Activated T-helper 1 cell treated with anti-CD3 and anti-CD28 coated beads, Interleukin-12 subunit alpha, Interleukin-12 subunit beta, Interleukin-2, Interleukin-4 antibody, amounts not matched to agents 30 ng/mL and 10 ng/mL and 1 ng/mL, durations not matched to agents 14 hours and 24 hours and 36 hours (primary cell): ENCODE data around the gene RGL2. TPM values are rescaled to one million over a fixed set of nuclear protein-coding genes. Genes with fewer than 3 reads are reported as not detected.
A peak's percentile ranks its signal among the peaks of the same experiment; 100 is the strongest.
"Not testable (repeated sequence)": the region's sequence is repeated elsewhere in the genome, so short reads cannot be mapped to it uniquely, and the experiment has no call there.

Experiments
- DNase-seq: peaks from one replicate; pipeline ENCODE4 v3.0.0; 2021; ENCODE audit warnings: low spot score
- H3K27ac Mint-ChIP-seq: one replicate; pipeline ENCODE4 v1.8.0; 2021; ENCODE audit warnings: mild to moderate bottlenecking, mixed read lengths
- H3K27me3 Mint-ChIP-seq: one replicate; pipeline ENCODE4 v1.8.0; 2022; ENCODE audit warnings: mild to moderate bottlenecking, moderate library complexity, mixed read lengths; ENCODE audit not compliant: insufficient read depth
- H3K36me3 Mint-ChIP-seq: one replicate; pipeline ENCODE4 v1.8.0; 2021; ENCODE audit warnings: low read depth, mixed read lengths
- H3K4me1 Mint-ChIP-seq: one replicate; pipeline ENCODE4 v1.8.0; 2021; ENCODE audit warnings: low read depth, mixed read lengths
- H3K4me3 Mint-ChIP-seq: one replicate; pipeline ENCODE4 v1.8.0; 2021; ENCODE audit warnings: mild to moderate bottlenecking, moderate library complexity, mixed read lengths
- H3K9me3 Mint-ChIP-seq: one replicate; pipeline ENCODE4 v1.8.0; 2021; ENCODE audit warnings: mixed read lengths
- intact Hi-C: fragments of 100-400 bp; cut with micrococcal nuclease; formaldehyde crosslinking; loops from one replicate; pipeline ENCODE4 v1.15.1; 2024
- total RNA-seq: library from RNA; stranded (reverse); gene quantifications from 2 replicates; pipeline ENCODE4 v1.2.3, GENCODE V29; 2022

Gene RGL2
- total RNA-seq, 1 donor from 2014 or later, result 27.6 TPM

DNA sequence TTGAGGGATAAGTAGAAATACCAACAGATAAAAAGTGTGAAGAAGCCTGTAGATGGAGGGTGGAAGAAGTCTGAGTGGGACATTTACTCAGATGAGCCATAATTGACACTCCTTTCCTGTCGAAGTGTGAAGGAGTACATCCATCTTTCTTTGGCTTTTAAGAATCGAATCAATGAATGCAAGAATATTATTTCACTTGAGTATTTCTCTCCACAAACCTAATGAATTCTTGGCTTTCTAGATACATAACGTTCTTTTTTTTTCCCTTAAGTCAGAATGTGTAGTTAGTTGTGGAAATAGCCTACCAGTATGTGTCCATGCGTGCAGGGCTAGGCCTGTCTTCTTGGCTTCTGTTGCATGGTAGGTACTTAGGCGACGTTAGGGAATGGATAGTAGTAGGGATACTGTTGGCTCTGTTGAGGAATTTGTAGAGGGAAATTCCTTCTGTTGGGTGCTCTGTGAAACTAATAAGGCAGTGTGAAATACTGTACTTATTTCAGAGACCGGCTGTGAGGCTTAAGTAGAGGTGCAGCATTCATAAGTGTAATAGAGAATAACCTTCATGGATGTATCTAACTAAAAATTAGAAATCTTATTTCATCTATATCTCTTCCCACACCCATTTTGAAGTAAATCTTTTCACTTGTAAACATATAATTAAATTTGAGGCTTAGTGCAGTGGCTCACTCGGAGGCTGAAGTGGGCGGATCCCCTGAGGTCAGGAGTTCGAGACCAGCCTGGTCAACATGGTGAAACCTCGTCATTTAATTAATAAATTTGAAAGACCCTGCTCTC lies 25.4 kb downstream of the RGL2 start:
- Mint-ChIP-seq H3K4me1 (peaks cover 62% of the 10 kb centered on the region), H3K27me3 (no peaks in the 10 kb centered on the region), H3K27ac (peak overlapping the region; percentile 99), H3K4me3 (peak overlapping the region; percentile 97), H3K36me3 (peaks cover 57% of the 10 kb centered on the region), H3K9me3 (no peaks in the 10 kb centered on the region)
- DNase-seq, result no peak
- intact Hi-C loops, result loop anchor here (5.0 to 10.0 kb wide), 4 partner anchors 154 to 1299 kb away; partner anchors contain the start of genes DXO, LEMD2, PSMB9 and TAP1

- no peaks in the 10 kb centered on the region for H3K27me3 Mint-ChIP-seq
- H3K27ac Mint-ChIP-seq, result peak overlapping the region; percentile 99
- DNase-seq, result no peak
- H3K36me3 Mint-ChIP-seq, result peaks cover 63% of the 10 kb centered on the region
- intact Hi-C loops, result loop anchor here (5.0 to 10.0 kb wide), 4 partner anchors 155 to 1298 kb away; partner anchors contain the start of genes DXO, LEMD2, PSMB9 and TAP1
- H3K4me3 Mint-ChIP-seq, result peak overlapping the region; percentile 97
- H3K9me3 Mint-ChIP-seq, result no peaks in the 10 kb centered on the region
- peaks cover 59% of the 10 kb centered on the region for H3K4me1 Mint-ChIP-seq
These were observed 26.2 kb downstream of the RGL2 start for GRCh38 chr6:33272275-33273128.

DNA sequence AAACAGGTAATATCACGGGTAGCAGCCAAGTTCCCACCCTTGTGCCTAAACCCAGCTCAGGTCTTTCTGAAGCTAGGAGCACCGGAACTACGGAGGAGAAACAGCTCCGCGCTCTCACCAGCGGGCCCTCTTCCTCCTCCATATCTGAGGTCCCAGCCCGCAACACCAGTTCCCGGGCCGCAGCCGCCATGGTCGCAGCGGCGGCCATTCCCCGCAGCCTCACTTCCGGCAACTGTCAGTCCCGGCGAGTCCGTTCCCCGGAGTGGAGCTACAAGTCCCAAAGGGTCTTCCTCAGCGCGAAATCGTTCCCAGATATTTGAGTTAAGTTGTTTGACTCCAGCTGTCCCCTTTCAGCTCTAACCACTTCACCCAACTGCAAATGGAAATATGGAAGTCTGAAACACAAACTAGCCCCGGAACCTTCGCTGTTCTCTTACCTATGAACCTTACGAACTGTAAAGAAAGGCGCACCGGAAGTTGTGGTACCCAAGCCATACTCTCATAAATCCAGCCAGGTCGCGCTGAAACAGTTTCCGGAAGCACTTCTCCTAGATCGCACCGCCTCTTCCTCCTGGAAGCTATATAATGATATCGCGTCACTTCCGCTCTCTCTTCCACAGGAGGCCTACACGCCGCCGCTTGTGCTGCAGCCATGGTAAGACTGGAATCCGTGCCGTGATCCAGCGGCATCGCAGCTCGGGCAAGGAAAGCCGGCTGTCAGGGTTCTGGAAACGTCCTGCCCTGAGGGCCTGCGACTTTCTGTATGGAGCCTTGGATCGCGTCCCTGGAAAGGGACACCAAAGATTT lies 27.1 kb downstream of the RGL2 start, which contains the start of the genes RPS18 and VPS52:
Gene RPS18, plus strand, starts transcription at position 608 of the 807 bp plus-strand sequence. Its CDS starts 45 bp downstream, at position 653.
Gene VPS52, minus strand, starts transcription at position 409 of the 807 bp plus-strand sequence. Its CDS starts 201 bp downstream, at position 208.
- Mint-ChIP-seq H3K36me3 (peaks cover 64% of the 10 kb centered on the region), H3K27me3 (no peaks in the 10 kb centered on the region), H3K27ac (peak within 1 kb of the TSS; percentile 99), H3K4me1 (peaks cover 55% of the 10 kb centered on the region), H3K9me3 (no peaks in the 10 kb centered on the region), H3K4me3 (peak within 1 kb of the TSS; percentile 97)
- intact Hi-C loops, result loop anchor here (1.0 to 10.0 kb wide), 12 partner anchors 18 to 1297 kb away; partner anchors contain the start of genes BRD2, DXO, KIFC1 and LEMD2
- peak; percentile 89 for DNase-seq

DNA sequence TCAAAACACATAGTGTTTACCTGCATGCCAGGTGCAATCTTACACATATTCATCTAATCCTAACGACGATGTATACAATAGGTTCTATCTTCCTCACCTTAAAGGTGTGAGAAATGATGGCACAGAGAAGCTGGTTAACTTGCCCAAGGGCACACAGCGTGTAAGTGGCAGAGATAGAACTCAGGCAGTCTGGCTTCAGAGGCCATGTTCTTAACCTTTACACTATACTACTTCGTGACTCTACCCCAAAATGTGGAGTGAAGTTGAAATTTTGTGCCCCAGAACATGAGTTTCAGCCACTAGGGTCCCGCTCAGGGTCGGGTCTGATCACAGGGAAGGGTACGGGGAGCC lies 27.6 kb downstream of the RGL2 start:
- H3K4me1 Mint-ChIP-seq, result peaks cover 49% of the 10 kb centered on the region
- H3K36me3 Mint-ChIP-seq, result peaks cover 64% of the 10 kb centered on the region
- intact Hi-C loops, result loop anchor here (1.0 to 10.0 kb wide), 12 partner anchors 18 to 1296 kb away; partner anchors contain the start of genes BRD2, DXO, KIFC1 and LEMD2
- no peaks in the 10 kb centered on the region for H3K9me3 Mint-ChIP-seq
- no peaks in the 10 kb centered on the region for H3K27me3 Mint-ChIP-seq
- DNase-seq, result no peak
- peak overlapping the region; percentile 97 for H3K4me3 Mint-ChIP-seq
- H3K27ac Mint-ChIP-seq, result peak overlapping the region; percentile 99

GRCh38 chr6:33264015-33264414 lies 34.7 kb downstream of the RGL2 start:
- no peak for DNase-seq
- peaks cover 8% of the 10 kb centered on the region for H3K4me1 Mint-ChIP-seq
- intact Hi-C loops, result no loop called here
- H3K27me3 Mint-ChIP-seq, result no peaks in the 10 kb centered on the region
- no peaks in the 10 kb centered on the region for H3K9me3 Mint-ChIP-seq
- H3K27ac Mint-ChIP-seq, result no peak overlapping the region
- H3K4me3 Mint-ChIP-seq, result no peak overlapping the region
- peaks cover 49% of the 10 kb centered on the region for H3K36me3 Mint-ChIP-seq

DNA sequence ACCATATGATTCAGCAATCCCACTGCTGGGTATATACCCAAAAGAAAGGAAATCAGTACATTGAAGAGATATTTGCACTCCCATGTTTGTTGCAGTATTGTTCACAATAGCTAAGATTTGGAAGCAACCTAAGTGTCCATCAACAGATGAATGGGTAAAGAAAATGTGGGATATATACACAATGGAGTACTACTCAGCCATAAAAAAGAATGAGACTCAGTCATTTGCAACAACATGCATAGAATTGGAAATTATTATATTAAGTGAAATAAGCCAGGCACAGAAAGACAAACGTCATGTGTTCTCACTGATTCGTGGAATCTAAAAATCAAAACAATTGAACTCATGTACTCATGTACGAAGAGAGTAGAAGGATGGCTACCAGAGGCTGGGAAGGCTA lies 36.3 kb downstream of the RGL2 start:
- peaks cover 40% of the 10 kb centered on the region for H3K36me3 Mint-ChIP-seq
- H3K9me3 Mint-ChIP-seq, H3K4me3 Mint-ChIP-seq, DNase-seq, H3K27ac Mint-ChIP-seq, H3K27me3 Mint-ChIP-seq, H3K4me1 Mint-ChIP-seq, intact Hi-C loops: not testable (repeated sequence)

GRCh38 chr6:33259032-33259431 lies 39.7 kb downstream of the RGL2 start:
- peaks cover 22% of the 10 kb centered on the region for H3K36me3 Mint-ChIP-seq
- no peak overlapping the region for H3K27ac Mint-ChIP-seq
- no peak overlapping the region for H3K4me3 Mint-ChIP-seq
- H3K4me1 Mint-ChIP-seq, result peaks cover 8% of the 10 kb centered on the region
- H3K27me3 Mint-ChIP-seq, result no peaks in the 10 kb centered on the region
- DNase-seq, result no peak
- no peaks in the 10 kb centered on the region for H3K9me3 Mint-ChIP-seq
- intact Hi-C loops, result no loop called here

- intact Hi-C loops, result no loop called here
- Mint-ChIP-seq H3K27me3 (no peaks in the 10 kb centered on the region), H3K9me3 (no peaks in the 10 kb centered on the region), H3K27ac (no peak overlapping the region), H3K36me3 (peaks cover 24% of the 10 kb centered on the region), H3K4me1 (peaks cover 29% of the 10 kb centered on the region), H3K4me3 (no peak overlapping the region)
- no peak for DNase-seq
These were observed 44.2 kb downstream of the RGL2 start for GRCh38 chr6:33254591-33254990.

DNA sequence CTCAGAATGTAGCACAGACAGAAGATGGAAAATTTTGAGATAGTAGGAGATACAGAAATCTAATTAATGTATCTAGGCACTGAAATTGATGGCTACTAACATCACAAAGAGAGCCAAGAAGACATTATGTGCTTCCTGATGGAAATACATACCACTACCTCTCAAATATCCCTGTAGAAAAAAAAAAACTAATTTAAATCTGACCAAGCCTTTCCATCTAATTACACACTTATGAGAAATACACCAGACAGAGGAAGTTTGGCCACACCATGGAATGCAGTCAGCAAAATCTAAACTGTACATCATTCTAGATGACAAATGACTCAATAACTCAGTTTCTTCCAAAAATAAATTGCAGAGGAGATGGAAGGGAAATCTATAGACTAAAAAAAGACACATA lies 46.0 kb downstream of the RGL2 start:
- intact Hi-C loops, result no loop called here
- peaks cover 23% of the 10 kb centered on the region for H3K36me3 Mint-ChIP-seq

GRCh38 chr6:33251395-33252012 lies 47.2 kb downstream of the RGL2 start:
- Mint-ChIP-seq H3K27me3 (no peaks in the 10 kb centered on the region), H3K4me1 (peaks cover 44% of the 10 kb centered on the region), H3K9me3 (no peaks in the 10 kb centered on the region), H3K36me3 (peaks cover 21% of the 10 kb centered on the region), H3K4me3 (peak overlapping the region; percentile 41), H3K27ac (peak overlapping the region; percentile 46)
- DNase-seq, result no peak
- intact Hi-C loops, result no loop called here

More for the DNA sequence above, 46.0 kb downstream of the RGL2 start:
- no peak overlapping the region for H3K4me3 Mint-ChIP-seq
- no peaks in the 10 kb centered on the region for H3K27me3 Mint-ChIP-seq
- DNase-seq, result no peak
- peaks cover 44% of the 10 kb centered on the region for H3K4me1 Mint-ChIP-seq
- no peak overlapping the region for H3K27ac Mint-ChIP-seq
- H3K9me3 Mint-ChIP-seq, result no peaks in the 10 kb centered on the region

GRCh38 chr6:33250731-33251130 lies 48.0 kb downstream of the RGL2 start:
- H3K36me3 Mint-ChIP-seq, result peaks cover 20% of the 10 kb centered on the region

More at GRCh38 chr6:33250731-33251130, 48.0 kb downstream of the RGL2 start:
- Mint-ChIP-seq H3K4me3 (peak overlapping the region; percentile 91), H3K4me1 (peaks cover 44% of the 10 kb centered on the region), H3K27ac (peak overlapping the region; percentile 84), H3K9me3 (no peaks in the 10 kb centered on the region), H3K27me3 (peaks cover 4% of the 10 kb centered on the region)
- no peak for DNase-seq
- intact Hi-C loops, result no loop called here
